Measurements from ENCODE around the gene SYT7. TPM values are rescaled to one million over a fixed set of nuclear protein-coding genes. Genes with fewer than 3 reads are reported as not detected.

Gene SYT7
- total RNA-seq, 4 donors from 2014 or later: 5.2 to 12.6 (median 8.8) TPM

GRCh38 chr11:61497876-61498275, 83.0 kb downstream of the SYT7 start:
- H3K36me3 ChIP-seq: no peaks in the 10 kb centered on the region
- 80 to 86% methylated on average over 9 of the region's 9 CpGs for WGBS, 2 donors
- H3K9me3 ChIP-seq: no peaks in the 10 kb centered on the region
- DNase-seq: no peak
- H3K27me3 ChIP-seq: no peaks in the 10 kb centered on the region
- no peaks in the 10 kb centered on the region for H3K4me1 ChIP-seq
- no peak overlapping the region for H3K27ac ChIP-seq
- TF ChIP-seq POLR2A (IDR thresholded peaks at IDR 0.05) (no peak), CTCF (IDR thresholded peaks at IDR 0.05) (no peak)
- no peak overlapping the region for H3K4me3 ChIP-seq (replicated peaks in 1 of 3)
- intact Hi-C loops (cut with DNase I): no loop called here

GRCh38 chr11:61497473-61497872, 83.4 kb downstream of the SYT7 start:
- intact Hi-C loops (cut with DNase I): no loop called here
- TF ChIP-seq CTCF (IDR thresholded peaks at IDR 0.05): no peak
- TF ChIP-seq POLR2A (IDR thresholded peaks at IDR 0.05): no peak
- Histone ChIP-seq H3K36me3 (no peaks in the 10 kb centered on the region), H3K27me3 (no peaks in the 10 kb centered on the region), H3K27ac (no peak overlapping the region), H3K4me3 (replicated peaks in 1 of 3) (no peak overlapping the region), H3K9me3 (no peaks in the 10 kb centered on the region), H3K4me1 (no peaks in the 10 kb centered on the region)
- 66 to 91% methylated on average over 2 of the region's 2 CpGs for WGBS, 2 donors
- no peak for DNase-seq

- H3K4me1 ChIP-seq: no peaks in the 10 kb centered on the region
- no peaks in the 10 kb centered on the region for H3K36me3 ChIP-seq
- 91 to 92% methylated on average over 13 to 15 of the region's 15 CpGs for WGBS, 2 donors
- no peak for TF ChIP-seq POLR2A (IDR thresholded peaks at IDR 0.05)
- no peak for TF ChIP-seq CTCF (IDR thresholded peaks at IDR 0.05)
- no peaks in the 10 kb centered on the region for H3K27me3 ChIP-seq
- no peaks in the 10 kb centered on the region for H3K9me3 ChIP-seq
- no peak for DNase-seq
- intact Hi-C loops (cut with DNase I): no loop called here
- no peak overlapping the region for H3K4me3 ChIP-seq (replicated peaks in 1 of 3)
- no peak overlapping the region for H3K27ac ChIP-seq
Observed at GRCh38 chr11:61496602-61497400, 84.1 kb downstream of the SYT7 start.

GRCh38 chr11:61495801-61496601, 84.9 kb downstream of the SYT7 start:
- H3K27ac ChIP-seq: no peak overlapping the region
- H3K4me1 ChIP-seq: no peaks in the 10 kb centered on the region
- H3K9me3 ChIP-seq: no peaks in the 10 kb centered on the region
- no peaks in the 10 kb centered on the region for H3K36me3 ChIP-seq
- 74 to 80% methylated on average over 23 to 24 of the region's 26 CpGs for WGBS, 2 donors
- no peak overlapping the region for H3K4me3 ChIP-seq (replicated peaks in 1 of 3)
- TF ChIP-seq CTCF (IDR thresholded peaks at IDR 0.05): no peak
- no peak for TF ChIP-seq POLR2A (IDR thresholded peaks at IDR 0.05)
- intact Hi-C loops (cut with DNase I): no loop called here
- no peaks in the 10 kb centered on the region for H3K27me3 ChIP-seq
- DNase-seq: no peak

All from thyroid gland (tissue), 4 donors.